Ureter (tissue), 1 donor: ENCODE results near the gene SEC16B. TPM values are rescaled to one million over a fixed set of nuclear protein-coding genes. Genes with fewer than 3 reads are reported as not detected.

ENCODE experiments used
- DNase-seq: peaks from one replicate; pipeline ENCODE4 v3.0.0-alpha.2; 2020; ENCODE audit warnings: low spot score
- total RNA-seq: library from RNA; stranded (reverse); gene quantifications from one replicate; pipeline ENCODE4 v1.2.4, GENCODE V29; 2023
- donor health status: DM: yes; HTN: yes; CAD: no.

The SEC16B gene
- total RNA-seq, 1 donor from 2014 or later = 2.6 TPM

- DNase-seq = no peak
These were observed 9.4 kb upstream of the SEC16B start for GRCh38 chr1:177979272-177979671.

- DNase-seq = no peak
These were observed 8.7 kb upstream of the SEC16B start for GRCh38 chr1:177978530-177978929.

- no peak for DNase-seq
These were observed 7.3 kb upstream of the SEC16B start for GRCh38 chr1:177977141-177977540.

GRCh38 chr1:177976596-177976995 is 6.7 kb upstream of the SEC16B start:
- no peak for DNase-seq

- DNase-seq = no peak
These were observed 6.0 kb upstream of the SEC16B start for GRCh38 chr1:177975588-177976495.

- DNase-seq = no peak
These were observed 3.7 kb upstream of the SEC16B start for GRCh38 chr1:177973585-177973984.

GRCh38 chr1:177969109-177969508 is 749 bp downstream of the SEC16B start:
- DNase-seq = no peak

GRCh38 chr1:177966199-177966598 is 3.7 kb downstream of the SEC16B start:
- no peak for DNase-seq

GRCh38 chr1:177965293-177965692 is 4.6 kb downstream of the SEC16B start:
- DNase-seq = no peak

- DNase-seq = no peak
These were observed 5.5 kb downstream of the SEC16B start for GRCh38 chr1:177964336-177964735.

- no peak for DNase-seq
These were observed 8.8 kb downstream of the SEC16B start for GRCh38 chr1:177960939-177961622.

- DNase-seq = no peak
These were observed 9.9 kb downstream of the SEC16B start for GRCh38 chr1:177959811-177960515.

GRCh38 chr1:177958092-177958491 is 11.8 kb downstream of the SEC16B start:
- DNase-seq = no peak

GRCh38 chr1:177954076-177954475 is 15.8 kb downstream of the SEC16B start:
- DNase-seq = no peak

- DNase-seq = no peak
These were observed 16.3 kb downstream of the SEC16B start for GRCh38 chr1:177953549-177953948.

- DNase-seq = no peak
These were observed 17.2 kb downstream of the SEC16B start for GRCh38 chr1:177952691-177953090.

- no peak for DNase-seq
These were observed 17.6 kb downstream of the SEC16B start for GRCh38 chr1:177952249-177952648.

GRCh38 chr1:177950506-177950905 is 19.4 kb downstream of the SEC16B start:
- no peak for DNase-seq

- DNase-seq = peak; percentile 74
These were observed 21.4 kb downstream of the SEC16B start for GRCh38 chr1:177948336-177948972.

- no peak for DNase-seq
These were observed 22.2 kb downstream of the SEC16B start for GRCh38 chr1:177947623-177948022.

- no peak for DNase-seq
These were observed 23.8 kb downstream of the SEC16B start for GRCh38 chr1:177945943-177946650.
